ENCODE data around the gene TTC7B.
A peak's percentile ranks its signal among the peaks of the same experiment; 100 is the strongest.

The TTC7B gene

DNA sequence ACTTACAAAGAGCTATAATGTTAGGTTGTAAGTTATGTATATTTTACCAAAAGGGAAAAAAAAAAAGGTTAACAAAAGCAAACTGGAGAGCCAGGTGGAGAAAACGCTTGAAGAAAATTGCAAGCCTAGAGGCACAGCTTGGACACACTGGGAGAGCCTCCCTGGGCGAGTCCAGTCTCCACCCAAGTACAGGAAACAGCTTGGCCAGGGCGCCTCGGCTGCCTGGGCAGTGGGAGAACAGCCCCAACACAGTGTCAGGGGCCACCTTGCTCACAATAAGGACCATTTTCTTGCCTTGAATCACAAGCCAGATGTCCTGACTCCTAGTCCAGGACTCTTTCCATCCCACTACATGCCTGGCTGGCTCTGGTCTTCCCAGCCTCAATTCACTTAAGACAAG, 33.3 kb downstream of the TTC7B start:
- no peak for DNase-seq
- in situ Hi-C loops (cut with HindIII; ENCODE audit: low pct_ligation_motif_present, low pct_unique_long_range_greater_than_20kb, low sequenced_read_pairs) = no loop called here

DNA sequence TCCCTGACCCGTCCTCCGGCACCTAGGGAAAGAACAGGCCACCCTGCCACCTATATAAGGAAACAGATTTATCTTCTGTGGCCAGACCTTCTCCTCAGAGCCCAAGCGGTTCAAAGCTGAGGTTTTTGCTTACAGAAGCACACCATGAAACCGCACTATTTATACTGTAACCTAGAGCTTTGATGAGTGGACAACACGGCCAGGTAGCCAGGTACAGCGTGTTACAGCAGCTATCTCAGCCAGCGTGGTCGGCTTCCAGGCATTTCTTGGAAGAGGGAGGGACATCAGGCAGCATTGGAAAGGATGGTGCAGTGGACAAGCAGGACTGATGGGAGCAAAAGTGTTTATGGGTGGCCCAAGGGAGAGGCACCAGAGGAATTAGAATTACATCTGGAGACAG, 34.4 kb downstream of the TTC7B start:
- in situ Hi-C loops (cut with HindIII; ENCODE audit: low pct_ligation_motif_present, low pct_unique_long_range_greater_than_20kb, low sequenced_read_pairs) = no loop called here
- DNase-seq = no peak

GRCh38 chr14:90781344-90781761, 34.9 kb downstream of the TTC7B start:
- in situ Hi-C loops (cut with HindIII; ENCODE audit: low pct_ligation_motif_present, low pct_unique_long_range_greater_than_20kb, low sequenced_read_pairs) = no loop called here
- DNase-seq = peak; percentile 57

- in situ Hi-C loops (cut with HindIII; ENCODE audit: low pct_ligation_motif_present, low pct_unique_long_range_greater_than_20kb, low sequenced_read_pairs) = no loop called here
- no peak for DNase-seq
These were observed 35.7 kb downstream of the TTC7B start for GRCh38 chr14:90780519-90780918.

GRCh38 chr14:90778571-90779255, 37.5 kb downstream of the TTC7B start:
- no peak for DNase-seq
- in situ Hi-C loops (cut with HindIII; ENCODE audit: low pct_ligation_motif_present, low pct_unique_long_range_greater_than_20kb, low sequenced_read_pairs) = no loop called here

DNA sequence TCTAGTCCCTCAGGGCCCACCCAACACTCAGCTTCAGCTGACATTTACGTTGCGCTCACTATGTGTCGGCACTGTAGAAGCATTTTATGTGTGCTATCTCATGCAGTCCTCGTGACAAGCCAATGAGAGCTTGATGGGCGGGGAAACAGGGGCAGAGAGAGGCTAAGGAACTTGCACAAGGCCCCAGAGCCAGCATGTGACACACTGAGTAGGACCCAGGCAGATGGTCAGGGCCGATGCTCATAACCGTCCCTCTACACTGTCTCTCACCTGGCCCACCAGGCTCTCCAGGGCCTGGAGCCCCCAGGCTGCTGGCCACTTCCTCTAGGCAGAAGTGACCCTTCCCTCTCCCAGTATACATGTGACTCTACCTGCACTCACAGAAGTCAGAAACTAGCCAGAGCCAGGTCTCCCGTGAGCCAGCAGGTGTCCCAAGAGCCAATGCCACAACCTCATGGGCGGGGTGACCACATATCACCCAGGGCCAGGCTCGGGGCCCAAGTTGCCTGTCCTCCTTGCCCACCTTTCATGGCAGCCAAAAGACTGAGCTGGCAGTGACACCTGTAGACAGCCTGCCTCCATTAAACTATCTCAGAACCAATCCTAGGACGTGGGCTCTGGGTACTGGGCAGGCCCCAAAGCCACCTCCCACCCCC, 38.3 kb downstream of the TTC7B start:
- no peak for DNase-seq
- in situ Hi-C loops (cut with HindIII; ENCODE audit: low pct_ligation_motif_present, low pct_unique_long_range_greater_than_20kb, low sequenced_read_pairs) = no loop called here

DNA sequence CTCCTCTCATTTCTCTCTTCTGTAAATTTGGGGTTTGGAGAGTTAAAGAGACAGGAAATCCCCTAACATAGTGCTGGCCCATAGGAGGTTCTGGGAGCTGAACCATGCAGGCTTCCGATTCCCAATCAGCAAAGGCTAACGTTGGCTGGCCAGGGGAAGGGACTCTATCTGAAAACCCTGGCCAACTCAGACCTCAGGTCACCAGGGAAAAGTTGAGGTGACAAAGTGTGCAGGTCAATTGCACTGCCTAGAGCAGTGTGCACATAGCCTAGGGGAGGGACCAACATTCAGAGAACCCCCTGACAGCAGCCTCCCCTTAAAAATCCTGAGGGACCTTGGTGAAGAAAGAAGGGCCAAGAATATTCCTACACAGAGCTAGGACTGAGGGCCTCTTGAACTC, 38.9 kb downstream of the TTC7B start:
- DNase-seq = no peak
- in situ Hi-C loops (cut with HindIII; ENCODE audit: low pct_ligation_motif_present, low pct_unique_long_range_greater_than_20kb, low sequenced_read_pairs) = no loop called here

DNA sequence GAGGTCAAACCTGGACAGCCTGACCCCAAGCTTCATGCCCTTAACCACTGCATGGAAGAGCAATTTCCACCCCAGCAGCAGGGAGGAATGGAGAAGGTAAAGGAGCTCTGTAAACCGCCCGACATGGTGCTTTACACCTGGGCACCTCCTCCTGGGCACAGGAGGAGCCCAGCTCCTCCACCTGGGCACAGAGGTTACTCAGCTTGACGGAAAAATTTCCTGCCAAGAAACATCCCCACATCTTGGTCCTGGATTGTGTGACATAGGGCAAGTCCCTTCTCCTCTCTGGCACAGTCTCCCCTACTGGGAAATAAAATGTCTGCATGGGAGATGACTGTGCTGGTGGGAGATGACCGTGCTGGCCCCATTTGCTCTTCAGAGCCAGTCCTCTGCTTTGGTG, 40.8 kb downstream of the TTC7B start:
- no peak for DNase-seq
- in situ Hi-C loops (cut with HindIII; ENCODE audit: low pct_ligation_motif_present, low pct_unique_long_range_greater_than_20kb, low sequenced_read_pairs) = no loop called here

- in situ Hi-C loops (cut with HindIII; ENCODE audit: low pct_ligation_motif_present, low pct_unique_long_range_greater_than_20kb, low sequenced_read_pairs) = no loop called here
- no peak for DNase-seq
These were observed 41.9 kb downstream of the TTC7B start for GRCh38 chr14:90774316-90774715.

DNA sequence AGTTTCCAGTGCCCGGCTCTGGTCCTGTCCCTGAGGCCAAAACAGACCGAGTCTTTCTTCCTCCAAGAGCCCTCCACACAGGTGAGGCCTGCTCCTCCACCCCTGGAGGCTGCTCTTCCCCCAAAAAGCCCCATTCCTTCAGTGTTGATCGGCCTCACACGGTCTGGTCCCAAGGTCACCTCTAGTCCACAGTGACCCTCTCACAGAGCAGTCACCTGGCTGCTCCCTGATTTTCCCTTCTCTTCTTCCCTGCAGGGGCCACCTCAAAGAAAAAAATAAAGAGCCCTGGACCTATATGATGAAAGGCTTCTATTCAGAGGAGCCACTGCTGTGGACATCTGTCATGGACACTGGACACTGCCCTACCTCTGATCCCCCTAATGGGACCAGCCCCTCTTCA, 42.5 kb downstream of the TTC7B start:
- no peak for DNase-seq

GRCh38 chr14:90773196-90773486, 43.1 kb downstream of the TTC7B start:
- no peak for DNase-seq
- in situ Hi-C loops (cut with HindIII; ENCODE audit: low pct_ligation_motif_present, low pct_unique_long_range_greater_than_20kb, low sequenced_read_pairs) = no loop called here

More for the DNA sequence above, 42.5 kb downstream of the TTC7B start:
- in situ Hi-C loops (cut with HindIII; ENCODE audit: low pct_ligation_motif_present, low pct_unique_long_range_greater_than_20kb, low sequenced_read_pairs) = no loop called here

GRCh38 chr14:90767899-90768298, 48.3 kb downstream of the TTC7B start:
- in situ Hi-C loops (cut with HindIII; ENCODE audit: low pct_ligation_motif_present, low pct_unique_long_range_greater_than_20kb, low sequenced_read_pairs) = no loop called here
- DNase-seq = no peak

DNA sequence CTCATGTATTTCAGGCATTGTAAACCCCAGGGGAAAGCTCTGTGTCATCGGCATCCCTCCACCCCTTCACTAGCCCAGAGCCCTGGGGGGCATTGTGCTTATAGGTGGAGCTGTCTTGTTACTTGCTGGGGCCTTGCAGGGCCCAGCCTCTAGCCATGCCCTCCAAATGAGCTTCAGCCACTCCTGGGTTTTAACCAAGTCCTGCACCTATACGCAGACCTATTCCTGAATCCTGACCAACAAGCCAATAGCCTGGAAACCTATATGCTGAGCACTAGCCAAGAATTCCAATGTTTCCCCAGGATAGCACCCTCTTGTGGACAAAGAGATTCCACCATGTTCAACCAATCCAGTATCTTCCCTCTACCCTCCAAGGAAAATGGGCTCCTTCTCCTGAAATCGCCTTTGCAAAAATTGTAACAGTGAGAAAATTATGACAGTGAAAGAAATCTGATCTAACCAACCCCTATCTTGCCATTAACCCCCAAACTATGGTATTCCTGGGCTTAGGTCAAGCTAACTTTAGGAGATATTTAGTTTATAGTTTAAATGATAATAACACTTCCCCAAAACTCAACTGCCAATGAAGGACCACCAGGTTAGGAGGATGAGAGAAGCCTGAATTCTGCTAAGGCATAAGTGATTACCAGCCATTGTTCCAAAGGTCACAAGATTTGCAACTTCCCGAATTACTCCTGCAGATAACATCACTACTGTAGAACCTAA, 55.5 kb downstream of the TTC7B start:
- in situ Hi-C loops (cut with HindIII; ENCODE audit: low pct_ligation_motif_present, low pct_unique_long_range_greater_than_20kb, low sequenced_read_pairs) = no loop called here
- DNase-seq = peak; percentile 58

GRCh38 chr14:90760078-90760444, 56.2 kb downstream of the TTC7B start:
- no peak for DNase-seq
- in situ Hi-C loops (cut with HindIII; ENCODE audit: low pct_ligation_motif_present, low pct_unique_long_range_greater_than_20kb, low sequenced_read_pairs) = no loop called here

DNA sequence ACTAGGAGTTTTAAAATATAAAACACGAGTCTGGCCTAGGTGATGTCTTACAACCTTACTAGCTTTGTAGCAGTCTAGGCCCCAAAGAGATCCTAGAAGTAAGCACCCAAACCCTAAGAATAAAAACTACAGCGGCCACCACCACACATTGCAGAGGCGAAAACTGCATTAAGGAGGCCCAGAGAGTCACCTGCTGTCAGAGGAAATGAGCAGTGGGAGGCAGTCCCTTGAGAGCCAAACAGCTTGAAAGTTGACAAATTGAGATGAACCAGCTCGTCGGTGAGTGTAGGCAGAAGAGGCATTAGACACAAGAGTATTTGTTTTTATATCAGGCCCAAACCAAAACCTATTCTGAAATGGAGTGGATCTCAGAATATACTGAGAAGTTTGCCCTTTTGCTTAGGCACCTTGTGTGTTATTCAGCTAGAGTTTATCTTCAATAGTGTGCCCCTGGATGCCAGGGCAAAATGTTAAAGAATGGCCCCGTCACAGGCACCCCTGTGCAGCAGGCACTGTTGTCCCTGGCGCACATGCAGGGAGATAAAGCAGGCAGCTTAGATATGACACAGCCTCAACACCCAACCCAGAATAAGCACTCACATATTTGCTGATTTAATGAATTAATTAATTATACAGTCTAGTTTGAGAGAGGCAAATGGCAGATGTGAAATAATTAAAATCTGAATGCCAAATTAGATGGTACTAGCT, 56.7 kb downstream of the TTC7B start:
- in situ Hi-C loops (cut with HindIII; ENCODE audit: low pct_ligation_motif_present, low pct_unique_long_range_greater_than_20kb, low sequenced_read_pairs) = no loop called here
- DNase-seq = no peak

GRCh38 chr14:90758959-90759358, 57.3 kb downstream of the TTC7B start:
- in situ Hi-C loops (cut with HindIII; ENCODE audit: low pct_ligation_motif_present, low pct_unique_long_range_greater_than_20kb, low sequenced_read_pairs) = no loop called here
- no peak for DNase-seq

- peak; percentile 87 for DNase-seq
These were observed 58.0 kb downstream of the TTC7B start for GRCh38 chr14:90758028-90758889.

GRCh38 chr14:90757452-90757851, 58.8 kb downstream of the TTC7B start:
- DNase-seq = no peak
- in situ Hi-C loops (cut with HindIII; ENCODE audit: low pct_ligation_motif_present, low pct_unique_long_range_greater_than_20kb, low sequenced_read_pairs) = no loop called here

More at GRCh38 chr14:90758028-90758889, 58.0 kb downstream of the TTC7B start:
- in situ Hi-C loops (cut with HindIII; ENCODE audit: low pct_ligation_motif_present, low pct_unique_long_range_greater_than_20kb, low sequenced_read_pairs) = no loop called here
